HG03139 (cell line): ENCODE results near the gene C6orf47.

Experiments used
- ATAC-seq: cut with Tn5 transposase; IDR thresholded peaks from one replicate; pipeline ENCODE4 v1.9.1; 2021; ENCODE audit not compliant: unreplicated experiment

C6orf47 gene

DNA sequence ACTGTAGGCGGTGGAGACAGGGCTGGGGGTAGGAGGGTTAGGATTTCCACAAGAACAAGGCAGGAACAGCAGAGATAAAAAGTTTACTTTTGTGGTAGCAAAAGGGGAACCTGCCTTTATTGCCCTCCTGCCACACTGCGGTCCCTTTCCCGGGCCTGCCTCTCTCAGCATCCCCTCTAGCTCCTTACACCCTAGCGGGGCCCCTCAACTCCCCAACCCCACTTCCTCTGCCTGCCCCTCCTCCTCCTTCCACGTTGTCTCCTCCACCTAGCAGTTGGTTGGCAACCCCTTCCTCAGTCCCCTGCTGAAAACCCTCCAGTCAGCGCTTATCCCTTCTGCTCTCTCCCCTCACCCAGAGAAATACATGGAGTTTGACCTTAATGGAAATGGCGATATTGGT lies 44.8 kb downstream of the C6orf47 start:
- no peak for ATAC-seq

DNA sequence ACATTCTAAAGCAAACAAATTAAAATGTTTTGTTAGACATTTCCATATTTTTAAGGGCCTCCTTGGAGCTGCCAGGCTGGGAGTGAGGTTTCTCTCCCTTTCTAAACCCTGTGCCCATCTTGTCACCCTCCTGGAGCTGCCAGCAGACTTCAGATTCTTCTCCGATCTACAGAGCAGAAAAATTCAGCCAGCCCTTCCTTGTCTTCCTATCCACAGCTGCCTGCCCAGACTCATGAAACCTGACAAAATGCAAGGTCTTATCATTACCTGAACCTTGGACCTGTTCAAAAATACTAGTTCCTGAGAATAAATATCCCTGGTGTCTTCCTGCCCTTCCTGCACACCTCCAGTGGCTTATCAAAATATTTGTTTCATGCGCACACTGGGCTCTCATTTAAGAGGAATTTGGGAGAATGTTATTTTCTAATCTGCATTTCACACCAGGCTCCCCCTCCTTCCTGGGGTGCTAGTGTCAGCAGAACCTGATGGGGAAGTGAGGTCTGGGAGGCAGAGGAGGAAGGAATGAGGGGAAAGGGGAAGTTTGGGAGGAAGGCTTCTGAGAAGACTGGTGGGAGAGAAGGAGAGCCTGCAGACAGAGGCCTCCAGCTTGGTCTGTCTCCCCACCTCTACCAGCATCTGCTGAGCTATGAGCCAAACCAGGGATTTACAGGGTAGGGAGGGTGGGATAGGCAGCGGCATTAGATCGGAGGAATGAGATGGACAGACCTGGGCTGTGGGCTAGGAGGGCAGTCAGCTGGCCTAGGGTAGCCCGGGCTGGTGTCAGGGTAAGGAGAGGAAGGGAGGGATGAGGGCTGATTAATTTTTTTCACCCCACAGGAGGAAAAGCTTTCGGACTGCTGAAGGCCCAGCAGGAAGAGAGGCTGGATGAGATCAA lies 45.6 kb downstream of the C6orf47 start, which contains the start of gene AIF1:
AIF1 (plus strand) TSS at position 551 of the 895 bp plus-strand sequence; CDS start at position 647, 96 bp downstream.
- ATAC-seq: no peak

DNA sequence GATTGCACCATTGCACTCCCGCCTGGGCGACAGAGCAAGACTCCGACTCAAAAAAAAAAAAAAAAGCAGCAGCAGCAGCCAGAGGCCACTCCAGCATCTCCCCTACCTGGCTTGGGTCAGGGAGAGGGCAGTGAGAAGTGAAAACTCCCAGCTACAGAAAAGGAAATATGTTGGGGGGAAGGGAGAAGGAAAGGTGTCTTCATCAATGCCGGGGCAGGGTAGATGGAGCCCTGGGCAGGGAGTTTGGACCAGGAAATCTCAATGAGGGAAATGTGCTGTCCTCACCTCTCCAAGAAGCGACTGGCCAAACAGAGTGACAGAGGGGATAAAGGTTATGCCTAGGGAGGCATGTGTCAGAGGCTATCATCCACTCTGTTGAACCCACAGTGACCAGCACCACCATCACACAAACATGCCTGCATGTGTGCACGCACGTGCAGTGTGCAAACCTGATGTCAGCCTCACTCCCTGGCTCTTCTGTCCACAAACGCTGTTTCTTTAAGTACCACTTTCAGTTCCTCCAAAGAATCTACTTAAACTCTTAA lies 46.4 kb downstream of the C6orf47 start:
- ATAC-seq: no peak

DNA sequence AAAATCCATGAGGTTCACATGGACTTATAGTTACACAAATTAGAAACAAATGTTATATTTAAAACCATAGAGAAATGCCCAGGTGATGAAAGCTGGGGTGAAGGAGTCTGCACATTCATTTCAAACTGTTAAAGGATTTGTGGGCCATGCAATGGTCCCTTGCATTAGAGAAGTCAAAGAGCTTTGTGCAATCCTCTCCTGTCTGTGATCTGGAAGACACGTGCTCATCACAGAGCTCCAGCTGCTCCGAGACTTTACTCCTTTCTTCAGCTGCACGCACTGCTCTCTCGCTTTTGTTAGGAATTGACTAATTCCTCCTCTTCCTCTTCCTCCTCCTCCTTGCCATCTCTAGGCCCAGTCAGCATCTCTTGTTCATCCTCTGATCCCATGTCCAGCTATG lies 49.6 kb downstream of the C6orf47 start:
- ATAC-seq: no peak

DNA sequence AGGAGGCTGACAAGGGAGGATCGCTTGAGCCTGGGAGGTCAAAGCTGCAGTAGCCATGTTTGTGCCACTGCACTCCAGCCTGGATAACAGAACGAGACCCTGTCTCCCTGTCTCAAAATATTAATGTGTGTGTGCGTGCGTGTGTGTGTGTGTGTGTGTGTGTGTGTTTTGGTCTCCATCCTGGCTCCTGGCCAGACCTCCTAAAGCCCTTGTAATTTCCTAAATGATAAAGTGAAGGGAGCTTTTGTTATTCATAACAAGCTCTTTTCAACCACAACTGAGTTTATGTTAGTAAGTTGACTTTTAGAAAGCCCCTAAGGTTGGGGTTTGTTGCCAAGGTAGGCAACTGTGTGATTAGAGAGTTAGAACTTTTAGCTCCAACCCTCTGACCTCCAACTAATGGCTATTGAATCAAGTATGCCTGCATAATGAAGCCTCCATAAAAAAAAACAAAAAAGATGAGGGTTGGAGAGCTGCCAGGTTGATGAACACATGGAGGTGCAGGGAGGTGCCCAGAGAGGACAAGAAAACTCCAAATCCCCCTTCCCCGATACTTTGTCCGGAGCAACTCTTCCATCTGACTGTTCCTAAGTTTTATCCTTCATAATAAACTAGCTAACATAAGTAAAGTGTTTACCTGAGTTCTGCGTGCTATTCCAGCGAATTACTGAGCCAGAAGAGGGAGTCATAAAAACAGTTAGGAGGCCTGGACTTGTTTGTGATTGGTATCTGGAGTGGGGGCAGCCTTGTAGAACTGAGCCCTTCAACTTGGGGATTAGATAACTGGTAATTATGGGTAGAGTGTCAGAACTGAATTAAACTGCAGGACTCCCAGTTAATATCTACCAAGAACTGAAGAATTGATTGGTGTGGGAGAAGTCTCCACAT lies 50.8 kb downstream of the C6orf47 start:
- ATAC-seq: no peak
